Ovary (tissue), 9 donors: Measurements from ENCODE around the gene GANAB. TPM values are rescaled to one million over a fixed set of nuclear protein-coding genes. Genes with fewer than 3 reads are reported as not detected.
A peak's percentile ranks its signal among the peaks of the same experiment; 100 is the strongest.

Experiments used
- DNase-seq, 5 donors: peaks; one replicate each; pipeline ENCODE4 v3.0.0-alpha.2; 2019 to 2020
- H3K27ac ChIP-seq, 2 donors: fragments of 200-600 bp; one replicate each; pipeline versions ENCODE4 v1.5.1 to v1.8.0; 2019 to 2022
- H3K27me3 ChIP-seq: fragments of 200-600 bp; one replicate; pipeline ENCODE4 v1.8.0; 2022
- H3K36me3 ChIP-seq: fragments of 200-600 bp; sonication (generic); one replicate; pipeline ENCODE4 v1.5.1; 2019
- H3K4me1 ChIP-seq: one replicate; pipeline ENCODE4 v1.8.1; 2013; ENCODE audit warnings: mild to moderate bottlenecking, moderate library complexity; ENCODE audit not compliant: insufficient read depth
- H3K4me3 ChIP-seq: fragments of 200-600 bp; sonication (generic); one replicate; pipeline ENCODE4 v1.5.1; 2017
- H3K9me3 ChIP-seq, 2 donors: fragments of 200-600 bp in 1 of 2; sonication (generic) in 1 of 2; one replicate each; pipeline versions ENCODE4 v1.5.1 to v1.8.1; 2013 to 2019; ENCODE audit warnings: mild to moderate bottlenecking in 1 of 2, moderate library complexity in 1 of 2
- EP300 ChIP-seq: sonication (generic); formaldehyde crosslinking; IDR thresholded peaks from one replicate; pipeline ENCODE4 v1.6.1; 2017; ENCODE audit warnings: antibody characterized with exemption
- POLR2A ChIP-seq: fragments of 450-650 bp; IDR thresholded peaks from one replicate; pipeline ENCODE4 v1.6.1; 2017; ENCODE audit warnings: antibody characterized with exemption, mild to moderate bottlenecking, moderate library complexity
- WGBS, 3 donors: extraction: QIAGEN DNeasy Blood & Tissue Kit in 1 of 3; methylation state at CpG; one replicate each; pipeline versions ENCODE4 v1.1.5 to v1.1.7; 2013 to 2017; 5-methylcytosine and 5-hydroxymethylcytosine counted together
- intact Hi-C, 4 donors: fragments of 100-400 bp; cut with DNase I; formaldehyde crosslinking; loops; one replicate each; pipeline versions ENCODE4 v1.11.0 to v1.15.1; 2022 to 2023
- polyA plus RNA-seq, 2 donors: library from polyadenylated mRNA; stranded (reverse); fragments of 200-250 nt in 1 of 2; fragments of 350-450 nt in 1 of 2; fragmentation: Illumina TruSeq in 1 of 2; extraction: RNeasy Lipid Tissue Mini Kit (QIAGEN cat#74804) in 1 of 2; gene quantifications; one replicate each; pipeline ENCODE4 v1.2.3, GENCODE V29; 2013 to 2014
- total RNA-seq, 7 donors: library from RNA; depleted of rRNA in 2 of 7; stranded (reverse); fragments of >200 nt in 2 of 7; fragmentation: NEBNext Ultra II Directional in 3 of 7; extraction: Animal tissue kit (Norgen Biotek cat#: 25700) in 3 of 7; gene quantifications; one replicate each; pipeline versions ENCODE4 v1.1.0 to v1.2.4, GENCODE V29; 2016 to 2023
- TF ChIP-seq, protein P1 (sequence below), 3 donors: fragments of 450-650 bp in 2 of 3; fragments of 200-600 bp in 1 of 3; IDR thresholded peaks; one replicate each; pipeline versions ENCODE4 v1.5.1 to v1.8.0; 2016 to 2022; ENCODE audit warnings: antibody characterized with exemption in 3 of 3, mild to moderate bottlenecking in 1 of 3
- donor health status: DM: no; HTN: no; CAD: no; lungs with moderate emphysema.
- donor health status: DM: no; HTN: no; CAD: no.
- donor health status: Bipolar disorder and iron deficiency.
- donor health status: DM: yes; HTN: yes; CAD: no.
- donor health status: DM: no; HTN: no; CAD: no.
- donor health status: DM: yes; HTN: yes; CAD: no.

GANAB gene
- total and polyA plus RNA-seq, 9 donors, result 91.4 to 280 (median 228) TPM

DNA sequence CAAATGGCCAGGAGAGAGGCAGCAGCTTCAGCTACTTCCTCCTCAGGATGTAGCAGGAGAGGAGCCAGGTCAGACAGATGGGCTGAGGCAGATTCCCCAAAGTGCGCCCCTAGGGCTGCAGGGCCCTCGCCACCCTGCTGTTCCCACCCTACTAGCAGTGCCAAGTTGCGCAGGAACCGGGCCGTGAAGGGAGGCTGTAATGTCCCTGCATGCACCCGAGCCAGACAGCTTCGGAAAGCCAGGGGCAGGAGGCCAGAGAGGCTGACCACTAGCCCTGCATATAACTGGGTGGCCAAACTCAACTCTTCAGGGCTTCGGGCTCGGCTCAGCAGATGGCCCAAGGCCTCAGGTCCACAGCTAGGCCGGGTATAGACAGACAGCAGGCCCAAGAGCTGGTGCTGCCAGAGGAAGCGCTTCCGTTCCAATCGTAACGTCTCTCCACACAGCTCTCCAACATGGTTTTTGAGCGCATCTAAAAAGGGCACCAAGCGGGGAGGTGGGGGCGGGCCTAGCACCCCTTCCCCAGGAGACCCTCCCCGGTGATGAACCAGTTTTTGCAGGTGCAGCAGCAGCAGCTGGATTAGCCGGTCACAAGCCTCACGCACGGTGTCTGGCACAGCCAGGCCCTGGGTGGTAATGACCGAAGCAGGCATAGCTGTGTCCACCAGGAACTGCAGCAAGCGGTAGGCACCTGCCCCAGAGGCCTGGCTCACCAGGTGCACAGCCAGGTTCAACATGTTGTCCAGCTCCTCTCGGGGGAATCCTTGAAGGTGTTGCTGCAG is 2.0 kb upstream of the GANAB start:
- DNase-seq, result no peak
- WGBS, 3 donors, result 83 to 89% (median 88%) methylated on average over 22 to 24 of the region's 24 CpGs
- H3K4me1 ChIP-seq, result peaks cover 6% of the 10 kb centered on the region
- H3K9me3 ChIP-seq, result no peaks in the 10 kb centered on the region
- H3K4me3 ChIP-seq, result no peak overlapping the region
- no peak overlapping the region for H3K27ac ChIP-seq
- no peaks in the 10 kb centered on the region for H3K27me3 ChIP-seq
- TF ChIP-seq, protein P1, sequence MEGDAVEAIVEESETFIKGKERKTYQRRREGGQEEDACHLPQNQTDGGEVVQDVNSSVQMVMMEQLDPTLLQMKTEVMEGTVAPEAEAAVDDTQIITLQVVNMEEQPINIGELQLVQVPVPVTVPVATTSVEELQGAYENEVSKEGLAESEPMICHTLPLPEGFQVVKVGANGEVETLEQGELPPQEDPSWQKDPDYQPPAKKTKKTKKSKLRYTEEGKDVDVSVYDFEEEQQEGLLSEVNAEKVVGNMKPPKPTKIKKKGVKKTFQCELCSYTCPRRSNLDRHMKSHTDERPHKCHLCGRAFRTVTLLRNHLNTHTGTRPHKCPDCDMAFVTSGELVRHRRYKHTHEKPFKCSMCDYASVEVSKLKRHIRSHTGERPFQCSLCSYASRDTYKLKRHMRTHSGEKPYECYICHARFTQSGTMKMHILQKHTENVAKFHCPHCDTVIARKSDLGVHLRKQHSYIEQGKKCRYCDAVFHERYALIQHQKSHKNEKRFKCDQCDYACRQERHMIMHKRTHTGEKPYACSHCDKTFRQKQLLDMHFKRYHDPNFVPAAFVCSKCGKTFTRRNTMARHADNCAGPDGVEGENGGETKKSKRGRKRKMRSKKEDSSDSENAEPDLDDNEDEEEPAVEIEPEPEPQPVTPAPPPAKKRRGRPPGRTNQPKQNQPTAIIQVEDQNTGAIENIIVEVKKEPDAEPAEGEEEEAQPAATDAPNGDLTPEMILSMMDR (IDR thresholded peaks at IDR 0.05), result no peak
- TF ChIP-seq EP300 (no peak), POLR2A (no peak)
- intact Hi-C loops, result no loop called here
- peaks cover 2% of the 10 kb centered on the region for H3K36me3 ChIP-seq

DNA sequence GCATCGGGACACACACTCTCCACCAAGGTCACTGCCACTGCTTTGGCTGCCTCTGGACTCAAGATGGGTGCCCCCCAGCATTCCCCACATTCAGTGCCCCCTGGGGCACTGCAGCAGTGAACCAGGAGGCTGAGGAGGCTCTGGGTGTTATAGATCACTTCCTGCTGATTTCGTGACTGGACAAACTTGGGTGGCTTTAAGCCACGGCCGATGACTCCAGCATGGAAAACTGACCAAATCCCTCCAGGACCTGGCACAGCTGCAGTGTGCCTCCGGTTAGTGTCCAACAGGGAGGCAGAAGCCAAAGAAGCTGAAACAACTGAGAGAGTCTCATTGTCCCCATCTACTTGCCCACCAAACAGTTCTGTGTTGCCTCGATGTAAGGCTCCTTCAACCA is 1.2 kb upstream of the GANAB start:
- TF ChIP-seq POLR2A, result no peak
- no peak for TF ChIP-seq EP300
- TF ChIP-seq, protein P1 (IDR thresholded peaks at IDR 0.05), result no peak
- H3K4me3 ChIP-seq, result no peak overlapping the region
- H3K27ac ChIP-seq, result no peak overlapping the region
- no peaks in the 10 kb centered on the region for H3K9me3 ChIP-seq
- no peak for DNase-seq
- no peaks in the 10 kb centered on the region for H3K27me3 ChIP-seq
- H3K36me3 ChIP-seq, result peaks cover 2% of the 10 kb centered on the region
- peaks cover 6% of the 10 kb centered on the region for H3K4me1 ChIP-seq
- intact Hi-C loops, result loop anchor here in 1 of 4 donors (2.0 kb wide), 1 partner anchor 25 kb away; no protein-coding TSS in a partner anchor
- WGBS, 3 donors, result 58 to 77% (median 66%) methylated on average over 6 of the region's 6 CpGs

DNA sequence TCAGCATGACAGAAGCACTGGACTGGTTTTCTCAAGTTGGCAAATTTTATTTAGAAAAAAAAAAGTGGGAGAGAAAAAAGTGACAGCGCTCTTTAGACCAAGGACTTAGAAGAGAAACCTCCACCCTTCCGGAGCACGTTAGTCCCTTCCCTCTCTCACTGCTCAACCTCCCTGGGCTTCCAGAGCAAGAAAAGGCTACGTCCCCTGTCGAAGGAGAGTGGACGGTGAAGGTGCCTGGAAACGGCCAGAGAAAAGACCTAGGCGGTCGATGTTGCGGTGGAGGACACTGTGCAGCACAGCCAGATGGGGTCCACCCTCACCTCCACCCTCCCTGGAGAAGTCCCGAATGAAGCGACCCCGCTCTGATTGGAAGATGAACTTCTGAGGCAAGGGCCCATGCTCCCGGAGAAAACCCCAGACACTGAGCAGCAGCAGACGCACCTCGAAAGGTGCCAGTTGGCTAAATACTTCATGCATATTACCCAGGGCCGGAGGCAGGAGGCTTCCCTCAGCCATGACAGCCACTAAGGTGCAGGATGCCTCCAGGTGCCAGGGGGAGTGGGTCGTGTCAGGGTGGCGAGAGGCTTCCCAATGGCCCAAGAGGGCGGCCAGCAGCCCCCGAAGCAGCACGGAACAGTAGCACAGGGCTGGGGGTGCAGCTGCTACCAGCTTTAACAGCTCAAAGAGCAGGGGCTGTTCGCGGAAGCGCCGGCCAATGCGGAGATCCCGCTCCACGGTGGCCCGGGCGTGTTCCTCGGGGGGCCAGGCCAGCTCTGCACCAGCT is 604 bp upstream of the GANAB start:
- H3K4me3 ChIP-seq, result no peak overlapping the region

DNA sequence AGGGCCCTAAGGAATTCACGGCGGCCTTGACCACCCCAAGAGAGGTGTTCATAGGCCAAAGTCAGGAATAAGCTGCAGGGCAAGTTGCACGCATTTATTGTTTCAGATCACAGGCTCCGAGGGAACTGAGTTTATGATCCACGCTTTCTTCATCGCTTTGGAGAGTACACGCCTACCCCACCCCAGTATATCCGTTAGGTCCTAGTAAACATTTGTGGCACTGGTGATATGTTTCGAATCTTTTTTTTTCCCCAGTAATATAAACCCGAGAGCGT is 805 bp downstream of the GANAB start:
- H3K4me3 ChIP-seq, result peak overlapping the region; percentile 85
- peaks cover 2% of the 10 kb centered on the region for H3K36me3 ChIP-seq
- H3K4me1 ChIP-seq, result peaks cover 4% of the 10 kb centered on the region
- intact Hi-C loops, result no loop called here
- WGBS, 3 donors, result 7 to 11% (median 7%) methylated on average over 11 of the region's 11 CpGs
- peak overlapping the region in 1 of 2 donors; percentile 87 for H3K27ac ChIP-seq
- H3K27me3 ChIP-seq, result no peaks in the 10 kb centered on the region
- no peaks in the 10 kb centered on the region for H3K9me3 ChIP-seq
- no peak for DNase-seq
- TF ChIP-seq, protein P1 (IDR thresholded peaks at IDR 0.05), result no peak
- TF ChIP-seq EP300 (no peak), POLR2A (no peak)

More for the DNA sequence above, 604 bp upstream of the GANAB start:
- WGBS, 3 donors, result 50 to 56% (median 53%) methylated on average over 32 of the region's 32 CpGs
- Histone ChIP-seq H3K4me1 (peaks cover 4% of the 10 kb centered on the region), H3K9me3 (no peaks in the 10 kb centered on the region), H3K36me3 (peaks cover 2% of the 10 kb centered on the region), H3K27me3 (no peaks in the 10 kb centered on the region), H3K27ac (no peak overlapping the region)
- no peak for TF ChIP-seq EP300
- TF ChIP-seq POLR2A, result no peak
- TF ChIP-seq, protein P1 (IDR thresholded peaks at IDR 0.05), result no peak
- peak in 1 of 5 donors; percentile 54 for DNase-seq
- intact Hi-C loops, result loop anchor here in 1 of 4 donors (2.0 kb wide), 1 partner anchor 24 kb away; no protein-coding TSS in a partner anchor
